HEK293T (cell line): Measurements from ENCODE around the gene KSR2.

Experiments used
- SP1 ChIP-seq: fragments of 450-650 bp; IDR thresholded peaks from 2 replicates; pipeline ENCODE4 v1.6.1; 2017
- TARDBP ChIP-seq: fragments of 450-650 bp; IDR thresholded peaks from 2 replicates; pipeline ENCODE4 v1.6.1; 2016

DNA sequence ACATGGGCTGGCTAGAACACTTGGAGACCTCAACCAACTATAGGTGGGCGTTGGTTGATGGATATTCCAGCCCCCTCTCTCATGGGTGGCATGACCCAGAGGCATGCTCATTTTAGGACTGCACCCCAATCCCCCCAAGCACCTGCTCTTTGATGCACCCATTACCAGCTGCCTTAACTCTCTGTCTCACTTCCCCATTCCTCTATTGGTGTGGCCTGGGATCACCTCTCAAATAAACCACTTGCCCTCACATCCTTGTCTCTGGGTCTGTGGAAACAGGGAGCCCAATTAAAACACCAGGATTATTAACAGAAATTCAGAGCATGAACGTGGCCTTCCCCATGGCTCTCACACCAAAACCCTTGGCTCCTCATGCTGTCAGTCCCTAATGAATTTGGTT, 405.1 kb downstream of the KSR2 start:
- TF ChIP-seq SP1, result no peak
- TF ChIP-seq TARDBP, result no peak
